GM19043 (cell line): ENCODE data around the gene SAMD14.

Experiments used
- ATAC-seq: cut with Tn5 transposase; IDR thresholded peaks from one replicate; pipeline ENCODE4 v1.9.1; 2021; ENCODE audit warnings: low read depth; ENCODE audit not compliant: unreplicated experiment

Gene SAMD14

DNA sequence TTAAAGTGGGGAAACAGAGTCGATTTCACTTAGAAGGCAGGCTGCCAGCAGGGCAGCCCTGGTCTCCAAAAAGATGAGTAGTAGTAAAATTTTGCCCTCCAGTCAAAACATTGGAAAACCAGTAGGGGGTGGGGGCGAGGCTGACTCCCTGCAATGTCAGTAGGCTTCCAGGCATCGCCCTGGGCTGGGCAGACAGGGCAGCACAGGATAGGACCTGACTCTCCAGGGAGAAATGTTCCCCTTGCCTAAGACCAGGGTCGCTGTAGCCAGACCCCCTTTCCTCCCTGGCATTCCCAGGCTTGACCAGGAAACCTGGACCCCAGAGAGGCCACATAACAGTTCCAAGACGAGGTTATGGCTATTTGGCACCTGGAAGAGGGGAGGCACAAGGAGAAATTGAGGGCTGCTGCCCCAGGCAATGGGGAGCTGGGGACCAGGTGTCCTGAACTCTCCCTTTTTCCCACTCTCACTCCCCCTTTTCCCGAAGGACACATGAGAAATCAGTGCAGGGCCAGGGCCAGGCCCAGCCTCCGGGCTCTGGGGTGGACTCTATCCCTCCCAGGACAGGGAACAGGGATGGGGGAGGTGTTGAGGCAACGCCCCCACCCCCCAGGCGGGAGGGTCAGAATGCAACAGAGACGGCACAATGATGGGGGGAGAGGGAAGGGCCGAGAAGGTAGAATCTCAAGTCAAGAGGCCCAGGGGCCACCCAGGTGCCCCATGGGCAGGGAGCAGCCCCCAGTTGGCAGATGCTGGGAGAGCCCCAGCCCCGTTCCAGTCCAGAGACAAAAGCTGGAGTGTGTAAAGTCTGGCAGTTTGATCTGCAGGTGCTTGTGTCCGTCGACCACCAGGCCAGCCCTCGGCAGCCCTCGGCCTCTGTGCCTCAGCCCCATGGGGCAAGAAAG, 4.5 kb upstream of the SAMD14 start:
- ATAC-seq, result no peak

DNA sequence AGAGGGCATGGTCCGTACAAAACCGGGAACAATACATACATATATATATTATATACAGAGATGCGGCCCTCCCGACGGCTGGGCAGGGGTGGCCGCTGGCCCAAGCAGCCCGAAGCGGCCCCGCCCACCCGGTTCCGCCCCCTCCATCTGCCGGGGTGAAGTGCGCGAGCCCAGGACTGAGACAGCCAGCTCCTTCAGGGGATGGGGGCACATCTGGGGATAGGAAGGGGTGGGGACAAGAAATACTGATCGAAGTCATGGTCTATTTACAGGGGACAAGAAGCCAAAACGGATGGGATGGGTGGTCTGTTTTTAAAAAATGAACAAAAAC, 3.8 kb upstream of the SAMD14 start:
- ATAC-seq, result no peak

DNA sequence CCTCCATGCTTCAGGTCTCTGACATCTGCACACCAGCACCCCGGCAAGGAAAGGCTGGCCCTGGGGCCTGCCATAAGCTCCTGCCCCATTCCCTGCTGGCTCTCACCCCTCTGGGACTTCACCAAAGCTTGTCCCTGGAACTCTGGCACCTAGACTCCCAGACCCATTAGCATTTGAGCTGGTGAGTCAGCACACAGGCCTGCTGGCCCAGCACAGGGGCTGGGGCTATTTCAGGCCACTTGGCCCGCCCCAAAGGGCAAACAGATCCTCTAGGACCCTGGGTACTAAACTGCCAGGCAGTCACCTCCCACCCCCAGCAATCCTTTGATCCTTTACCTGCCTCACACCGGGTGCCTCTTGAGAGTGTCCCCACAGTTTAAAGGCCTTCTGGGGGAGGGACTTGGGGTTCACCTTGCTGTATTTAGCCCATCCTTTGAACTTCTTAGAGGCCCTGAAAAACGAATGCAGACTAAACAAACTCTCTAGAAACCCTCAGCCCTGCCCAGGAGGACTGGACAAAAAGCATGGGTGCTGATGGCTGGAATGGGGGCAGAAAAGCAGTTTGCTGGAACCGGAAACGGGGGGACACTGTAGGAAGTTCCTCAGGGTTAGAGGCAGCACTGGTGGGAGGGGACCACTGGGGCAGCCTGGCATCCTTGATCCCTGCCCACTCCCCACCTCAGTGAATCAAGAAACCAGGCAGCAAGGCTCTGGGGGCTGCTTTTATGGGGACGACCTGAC, 3.2 kb upstream of the SAMD14 start:
- ATAC-seq, result no peak

DNA sequence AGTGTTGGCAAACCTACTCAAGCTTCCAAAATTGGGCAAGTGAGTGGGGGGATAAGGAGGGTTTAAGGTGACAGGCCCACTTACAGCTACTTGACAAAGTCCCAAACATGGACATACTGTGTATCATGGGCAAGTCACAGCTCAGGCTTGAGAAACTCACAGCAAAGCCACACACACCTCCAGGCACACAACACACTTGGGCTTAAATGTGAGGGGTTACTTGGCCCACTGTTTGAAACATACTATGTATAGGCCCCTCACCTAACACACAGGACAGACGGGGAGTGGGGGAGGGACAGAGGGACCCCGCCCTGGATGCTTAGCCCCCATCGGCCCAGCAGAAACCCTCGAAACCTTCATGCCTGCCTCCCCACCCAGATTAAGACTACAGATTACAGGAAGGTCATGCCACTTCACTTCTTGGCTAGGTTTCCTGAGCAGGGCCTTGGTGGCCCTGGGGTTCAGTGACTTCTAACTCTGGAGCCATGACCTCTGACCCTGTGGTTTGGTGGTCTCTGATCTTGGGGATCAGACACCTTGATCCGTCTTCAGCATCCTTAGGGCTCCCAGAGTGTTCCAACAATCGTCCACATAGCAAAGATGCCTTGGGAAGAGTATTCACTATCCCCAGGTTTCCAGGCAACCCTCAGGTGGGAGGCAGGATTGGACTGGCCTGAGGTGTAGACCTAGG, 2.3 kb upstream of the SAMD14 start:
- no peak for ATAC-seq

DNA sequence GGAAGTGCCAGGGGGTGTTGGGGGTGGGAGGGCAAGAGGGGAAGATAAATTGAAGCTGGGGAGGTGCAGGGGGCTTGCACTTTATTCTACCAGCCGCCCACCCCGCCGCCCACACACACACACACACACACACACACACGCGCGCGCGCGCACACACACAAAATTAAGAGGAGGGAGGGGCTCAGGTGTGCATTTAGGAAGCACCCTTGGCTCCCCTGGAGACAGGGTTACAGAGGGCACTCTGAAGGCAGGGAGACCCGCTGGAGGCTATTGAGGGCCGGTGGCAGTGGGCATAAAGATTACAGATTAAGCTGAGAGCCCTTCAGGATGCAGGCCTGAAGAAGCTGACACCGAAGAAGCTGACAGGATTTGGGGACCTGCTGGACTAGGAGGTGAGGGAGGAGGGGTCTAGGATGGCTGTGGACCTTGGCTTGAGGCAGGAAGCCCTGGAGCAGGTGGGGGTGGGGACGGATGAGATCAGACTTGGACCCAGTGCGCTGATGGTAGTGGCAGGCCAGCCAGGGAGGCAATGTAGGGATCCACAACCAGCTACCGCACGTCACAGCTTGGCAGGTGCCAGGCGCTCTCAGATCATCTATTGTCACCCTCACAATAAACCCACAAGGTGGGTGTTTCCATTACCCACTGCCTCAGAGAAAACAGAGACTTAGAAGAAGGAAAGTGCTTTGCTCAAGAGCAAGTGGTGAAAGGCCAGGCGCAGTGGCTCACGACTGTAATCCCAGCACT, 772 bp upstream of the SAMD14 start:
- ATAC-seq, result no peak

DNA sequence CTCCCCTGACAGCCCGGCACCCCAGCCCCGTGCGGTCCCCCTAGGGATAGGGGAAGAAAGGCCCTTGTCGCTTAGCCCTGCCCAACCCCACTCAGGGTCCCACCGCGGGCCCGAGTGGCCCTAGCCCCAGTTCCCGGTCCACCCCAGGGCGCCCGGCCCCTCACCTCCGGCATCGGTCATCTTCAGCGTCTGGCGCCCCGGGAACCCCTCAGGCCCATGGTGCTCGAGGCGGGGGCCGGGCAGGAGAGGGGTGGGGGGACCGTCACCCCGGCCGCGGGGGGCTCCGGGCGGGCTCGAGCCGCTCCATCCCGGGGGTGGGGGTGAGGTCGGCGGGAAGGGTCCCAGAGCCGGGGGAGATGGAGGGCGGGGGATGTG, 620 bp downstream of the SAMD14 start:
- no peak for ATAC-seq

DNA sequence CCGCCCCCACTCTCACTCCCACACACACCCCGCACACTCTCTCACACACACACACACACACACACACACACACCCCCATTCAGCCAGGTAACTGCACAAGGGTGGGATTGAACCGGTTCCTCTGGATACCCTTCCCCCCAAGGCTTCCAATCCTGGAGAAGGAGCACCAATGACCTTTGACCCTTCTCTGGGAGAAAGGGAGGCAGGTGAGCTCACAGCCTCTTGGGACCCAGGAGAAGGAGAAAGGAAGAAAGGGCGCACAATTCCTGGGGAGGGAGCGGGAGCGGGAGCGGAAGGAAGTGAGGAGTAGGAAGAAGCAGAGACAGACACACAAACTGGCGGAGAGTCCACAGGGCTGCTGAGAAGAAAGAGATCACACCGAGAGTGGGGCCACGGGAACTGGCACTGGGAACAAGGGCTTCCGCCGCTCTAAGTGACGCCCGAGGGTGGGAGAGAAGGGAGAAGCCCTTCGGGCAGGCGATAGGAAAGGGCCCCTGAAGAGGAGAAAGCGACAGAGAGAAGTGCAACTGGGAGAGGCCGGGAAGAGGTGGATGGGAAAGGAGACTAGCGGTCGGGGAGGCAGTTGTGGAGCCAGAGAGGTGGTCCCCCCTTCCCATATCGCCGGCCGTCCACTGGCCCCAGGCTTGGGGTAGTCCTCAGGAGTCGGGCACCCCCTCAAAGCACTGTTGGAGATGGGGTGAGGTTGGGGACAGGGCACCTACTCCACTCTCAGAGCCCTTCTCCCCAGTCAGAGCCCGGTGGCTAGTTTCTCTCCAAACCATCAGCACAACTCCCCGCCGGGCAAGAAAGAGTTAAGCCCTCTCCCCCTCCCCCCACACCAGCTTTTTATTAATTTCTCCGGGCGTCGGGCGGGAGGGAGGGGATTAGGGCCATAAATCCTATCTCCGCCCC, 1.3 kb downstream of the SAMD14 start:
- ATAC-seq, result no peak

DNA sequence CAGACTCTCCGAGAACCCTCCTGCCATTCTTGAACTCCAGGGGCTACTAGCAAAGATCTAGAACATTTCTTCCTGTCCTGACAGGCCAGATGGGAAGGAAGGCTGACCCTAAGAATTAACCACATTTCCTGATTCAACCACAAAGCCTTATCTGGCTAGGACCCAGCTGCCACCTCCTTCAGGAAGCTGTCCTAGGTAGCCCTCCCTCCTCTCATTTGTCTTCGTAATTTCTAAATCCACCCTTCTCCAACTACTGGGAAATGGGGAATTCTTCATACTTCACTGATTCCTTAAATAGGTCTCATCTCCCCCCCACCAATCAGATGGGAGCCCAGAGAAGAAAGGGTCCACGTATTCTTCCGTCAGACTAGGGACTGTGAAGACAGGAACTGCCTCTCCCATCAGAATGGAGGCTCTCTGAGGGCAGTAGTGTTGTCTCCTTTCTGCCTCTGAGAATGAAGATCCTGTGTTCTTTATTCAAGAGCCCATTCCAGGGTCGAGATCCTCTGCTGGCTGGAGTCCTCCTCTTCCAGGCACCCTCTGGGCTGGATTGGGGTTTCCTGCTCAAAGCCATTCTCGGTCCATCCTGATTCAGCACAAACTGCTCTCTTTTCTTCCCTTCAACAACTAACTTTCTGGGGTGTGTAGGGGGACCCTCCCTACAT, 2.1 kb downstream of the SAMD14 start:
- no peak for ATAC-seq

DNA sequence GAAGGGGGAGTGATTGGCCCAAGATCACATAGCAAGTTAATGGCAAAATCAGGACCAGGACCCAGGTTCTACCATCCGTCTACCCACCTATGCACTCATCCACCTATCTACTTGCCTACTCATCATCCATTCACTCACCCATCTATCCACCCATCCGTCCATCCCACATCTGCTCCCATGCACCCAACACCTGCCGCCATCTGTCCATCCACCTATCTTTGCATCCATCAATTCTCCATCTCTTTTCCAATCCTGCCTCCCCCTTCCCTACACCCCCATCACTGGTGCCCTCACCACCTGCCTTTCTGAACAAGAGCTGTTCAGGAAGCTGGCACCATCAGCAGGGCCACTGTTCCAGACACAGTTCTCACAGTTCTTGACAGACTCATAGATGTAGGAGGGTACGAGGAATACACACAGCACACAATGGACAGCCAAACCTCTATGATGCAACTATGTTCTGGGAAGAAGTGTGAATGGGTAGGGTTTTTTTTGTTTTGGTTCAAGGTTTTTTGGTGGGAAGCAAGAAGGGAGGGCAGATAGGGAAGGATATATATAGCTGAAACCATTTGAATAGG, 4.5 kb downstream of the SAMD14 start:
- ATAC-seq, result no peak

DNA sequence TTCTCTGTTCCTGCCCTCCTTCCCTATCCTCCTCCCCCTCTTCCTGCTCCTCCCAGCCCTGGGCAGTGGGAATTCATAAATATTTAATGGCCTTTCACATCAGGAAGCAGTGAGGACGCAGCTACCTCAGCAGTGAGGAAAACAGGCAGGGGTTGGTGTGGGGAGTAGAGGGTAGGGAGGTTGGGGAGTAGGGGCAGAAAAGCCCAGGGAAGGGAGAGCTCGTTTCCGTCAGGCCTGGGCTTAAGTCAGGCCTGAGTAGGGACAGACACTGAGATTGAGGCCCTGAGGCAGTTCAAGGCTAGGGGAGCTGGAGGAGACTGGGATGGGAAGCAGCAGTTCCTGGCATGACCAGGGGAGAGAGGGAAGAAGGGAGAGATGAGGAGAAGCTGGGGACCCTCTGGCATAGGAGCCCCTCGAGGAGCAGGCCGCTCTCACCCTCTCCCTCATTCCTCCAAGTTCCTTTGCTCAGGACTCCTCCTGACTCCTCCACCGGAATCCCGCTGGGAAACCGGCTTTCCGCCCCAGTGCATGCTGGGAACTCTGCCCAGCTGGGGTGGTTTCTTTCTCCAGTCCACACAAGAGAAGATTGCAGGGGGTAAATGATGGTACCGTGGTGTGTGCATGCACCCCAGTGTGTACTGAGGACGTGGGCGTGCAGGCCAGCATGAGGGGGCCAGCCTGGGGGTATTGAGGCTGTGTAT, 6.2 kb downstream of the SAMD14 start:
- no peak for ATAC-seq

DNA sequence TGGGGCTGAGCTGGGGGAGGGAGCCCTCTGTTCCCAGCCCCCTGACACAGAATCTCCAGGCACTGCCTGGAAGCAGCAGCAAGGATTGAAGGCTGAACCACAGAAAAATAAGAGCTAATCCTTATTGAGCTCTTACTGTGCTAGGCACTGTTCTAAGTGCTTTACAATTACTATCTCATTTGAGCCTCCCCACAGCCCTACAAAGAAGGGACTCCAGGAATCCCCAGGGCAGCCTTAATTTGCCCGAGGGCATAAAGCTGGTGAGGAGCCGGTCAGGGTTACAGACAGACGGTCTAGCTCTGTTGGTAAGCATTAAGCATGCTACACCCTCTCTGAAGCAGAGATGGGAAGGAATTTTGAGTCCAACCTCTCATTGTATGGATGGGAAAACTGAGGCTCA, 7.0 kb downstream of the SAMD14 start:
- ATAC-seq, result no peak

DNA sequence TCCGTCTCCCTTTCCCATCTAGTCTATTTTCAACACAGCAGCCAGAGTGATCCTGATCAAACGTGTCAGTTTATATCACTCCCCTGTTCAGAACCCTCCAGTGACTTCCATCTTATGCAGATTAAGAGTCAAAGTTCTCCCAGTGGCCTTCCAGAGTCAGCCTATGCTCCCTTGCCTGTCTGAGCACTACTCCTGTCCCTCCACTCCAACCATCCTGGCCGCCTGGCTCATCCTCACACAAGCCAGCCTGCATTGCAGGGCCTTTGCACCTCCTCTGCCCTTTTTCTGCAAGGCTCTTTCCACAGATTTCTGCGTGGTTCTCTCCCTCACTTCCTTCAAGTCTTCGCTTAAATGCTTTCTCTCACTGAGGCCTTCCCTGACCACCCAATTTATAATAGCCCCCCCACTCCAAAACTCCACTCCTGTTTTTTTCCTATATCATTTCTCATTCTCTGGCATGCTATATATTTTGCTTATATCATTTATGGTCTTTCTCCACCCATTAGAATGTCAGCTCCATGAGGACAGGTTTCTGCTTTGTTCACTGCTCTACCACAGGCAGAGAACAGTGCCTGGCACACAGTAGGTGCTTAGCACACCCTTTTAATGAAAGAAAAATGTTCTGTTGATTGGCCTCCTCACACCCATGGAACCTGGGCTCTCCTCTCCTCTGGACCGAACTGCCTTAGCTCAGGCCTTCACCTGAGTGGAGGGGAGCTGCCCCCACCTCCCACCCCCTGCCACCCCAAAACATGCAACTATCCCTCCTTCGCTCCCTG, 9.3 kb downstream of the SAMD14 start:
- ATAC-seq, result no peak

DNA sequence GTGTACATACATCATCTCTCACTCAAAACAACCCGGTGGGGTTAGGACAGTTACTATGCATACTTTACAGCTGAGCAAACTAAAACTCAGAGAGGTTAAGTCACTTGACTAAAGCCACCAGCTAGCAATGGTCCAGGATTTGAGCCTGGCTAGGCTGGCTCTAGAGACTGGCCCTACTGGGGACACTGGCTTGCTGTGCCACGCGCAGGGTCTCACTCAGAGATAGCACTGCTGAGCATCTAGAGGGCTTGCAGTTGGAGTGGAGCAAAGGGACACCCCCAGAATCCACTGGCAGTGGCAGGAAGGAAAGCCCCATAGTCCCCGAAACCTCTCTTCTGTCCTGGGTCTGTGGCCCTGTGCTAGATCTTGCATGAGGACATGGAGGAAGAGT, 11.1 kb downstream of the SAMD14 start:
- no peak for ATAC-seq

DNA sequence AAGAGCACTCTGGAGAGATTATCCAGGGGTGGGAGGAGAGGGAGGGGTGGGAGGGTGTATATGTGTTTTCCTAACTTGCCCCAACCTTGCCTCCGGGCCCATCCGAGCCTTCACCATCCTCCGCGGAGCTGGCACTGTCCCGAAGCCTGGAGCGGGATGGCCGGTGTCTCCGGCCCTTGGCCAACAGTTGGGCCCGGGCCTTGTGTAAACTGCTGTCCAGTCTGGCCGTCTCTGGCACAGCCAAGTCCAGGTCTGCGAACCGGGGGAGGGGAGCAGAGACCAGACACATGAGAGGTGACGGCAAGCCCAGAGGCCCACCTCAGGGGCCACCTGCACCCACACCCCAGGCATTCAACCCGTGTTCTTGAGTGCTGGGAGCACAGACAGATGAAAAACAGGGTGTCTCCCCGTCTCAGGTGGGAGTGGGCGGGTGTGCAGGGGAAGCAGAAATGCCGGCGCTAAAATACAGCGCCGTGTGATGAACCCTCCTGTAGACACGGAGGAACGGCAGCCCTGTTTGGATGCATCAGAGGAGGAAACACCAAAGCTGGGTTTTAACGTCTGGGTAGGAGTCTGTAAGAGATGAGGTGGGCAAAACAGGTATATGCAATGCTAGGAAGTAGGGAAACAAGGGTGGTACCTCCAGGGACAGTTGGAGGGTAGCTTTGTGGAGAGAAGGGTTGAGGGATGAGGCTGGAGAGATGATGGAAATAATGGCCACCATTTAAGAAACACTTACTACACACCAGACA, 11.7 kb downstream of the SAMD14 start:
- ATAC-seq, result no peak

DNA sequence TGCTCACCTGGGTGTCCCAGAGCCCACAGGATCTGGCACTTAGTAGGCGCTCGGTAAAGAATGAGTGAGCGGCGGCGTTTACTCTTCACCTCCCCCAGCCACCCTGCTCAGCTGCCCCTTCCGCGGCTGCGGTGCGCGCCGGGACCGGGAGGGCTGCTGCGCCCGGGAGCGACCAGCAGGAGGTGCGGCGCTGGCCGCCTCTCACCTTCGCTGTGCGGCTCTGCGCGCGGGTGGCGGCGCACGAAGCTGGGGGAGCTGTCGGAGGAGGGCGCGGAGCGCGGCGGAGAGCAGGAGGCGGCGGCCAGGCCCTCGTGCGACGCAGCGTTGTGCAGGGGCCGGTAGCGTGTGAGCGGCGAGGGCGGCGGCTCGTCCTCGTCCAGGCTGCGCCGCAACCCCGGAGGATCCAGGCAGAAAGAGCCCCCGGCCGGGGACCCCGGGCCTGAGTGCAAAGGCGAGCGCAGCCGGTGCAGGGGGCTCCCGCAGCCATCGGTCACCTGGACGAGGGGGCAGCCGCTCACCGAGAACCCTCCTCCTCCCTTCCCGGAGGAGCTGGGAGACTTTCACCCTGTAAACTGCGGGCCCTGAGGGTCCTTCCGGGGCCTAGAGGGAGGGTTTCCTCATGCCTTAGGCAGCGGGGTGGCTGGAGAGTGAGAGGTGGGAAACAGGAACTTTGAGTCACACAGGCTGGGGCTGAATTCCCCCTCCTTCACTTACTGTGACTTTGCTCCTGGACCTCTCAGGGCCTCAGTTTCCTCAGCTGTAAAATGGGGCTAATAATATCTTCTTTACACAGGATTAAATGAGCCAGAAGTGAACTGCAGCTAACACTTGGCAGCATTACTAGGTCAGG, 12.5 kb downstream of the SAMD14 start:
- no peak for ATAC-seq

DNA sequence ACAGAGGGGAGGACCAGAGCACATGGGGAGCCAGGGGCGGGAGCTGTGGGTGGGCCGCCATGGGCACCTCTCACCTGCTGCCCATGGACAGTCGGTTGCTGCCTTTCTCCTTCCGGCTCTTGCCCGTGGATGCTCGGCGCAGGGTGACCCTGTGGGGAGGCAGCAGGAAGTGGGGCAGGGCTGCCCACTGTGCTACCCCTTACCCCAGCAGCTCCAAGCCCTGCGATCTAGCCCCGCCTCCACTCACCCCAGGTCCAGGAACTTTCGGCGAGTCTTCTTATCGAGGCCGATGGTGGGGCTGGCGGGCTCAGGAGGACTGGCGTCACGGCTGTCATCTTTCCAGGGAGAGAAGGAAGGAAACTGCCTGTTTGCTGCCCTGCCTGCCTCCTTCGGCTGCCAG, 14.2 kb downstream of the SAMD14 start:
- no peak for ATAC-seq
